HEK293 (cell line): ENCODE measurements around the gene OR52R1.

ENCODE experiments used
- CTCF ChIA-PET: fragments of 350-600 bp; formaldehyde crosslinking; extraction: SDS; loops from one replicate; lab custom pipeline; 2021; ENCODE audit warnings: antibody characterized with exemption; lab: Yijun Ruan, JAX
- POLR2A ChIA-PET: fragments of 300-600 bp; formaldehyde crosslinking; extraction: SDS; loops from one replicate; lab custom pipeline; 2020; ENCODE audit warnings: antibody characterized with exemption, inconsistent platforms; lab: Yijun Ruan, JAX
- H3K27ac ChIP-seq: fragments of 200-500 bp; sonication (Bioruptor generic); 2 replicates; pipeline ENCODE4 v1.5.1; 2014; ENCODE audit warnings: low read depth, low read length, control low read depth, inconsistent platforms; ENCODE audit errors: extremely low read depth
- H3K36me3 ChIP-seq, 2 experiments: fragments of 200-500 bp in 1 of 2; sonication (Bioruptor generic) in 1 of 2; 1 replicate in 1 of 2; 2 replicates in 1 of 2; pipeline ENCODE4 v1.5.1; 2014 to 2017; ENCODE audit warnings: inconsistent platforms in 2 of 2, low read length in 2 of 2; ENCODE audit not compliant: control insufficient read depth in 2 of 2, insufficient read depth in 1 of 2
- H3K4me1 ChIP-seq: fragments of 200-500 bp; sonication (Bioruptor generic); 2 replicates; pipeline ENCODE4 v1.5.1; 2014; ENCODE audit warnings: mild to moderate bottlenecking, low read length, inconsistent platforms; ENCODE audit not compliant: control insufficient read depth, insufficient read depth
- H3K4me3 ChIP-seq: 2 replicates; pipeline ENCODE4 v1.5.1; 2011; ENCODE audit warnings: low read depth, mild to moderate bottlenecking, control low read depth, low read length, moderate library complexity
- H3K9me3 ChIP-seq: fragments of 200-500 bp; sonication (Bioruptor generic); 2 replicates; pipeline ENCODE4 v1.5.1; 2014; ENCODE audit warnings: low read depth, low read length, inconsistent platforms; ENCODE audit not compliant: control insufficient read depth, insufficient read depth
- BCL6B ChIP-seq: fragments of 450-650 bp; formaldehyde crosslinking; IDR thresholded peaks from 2 replicates; pipeline ENCODE4 v1.5.1; 2017; ENCODE audit warnings: missing biosample characterization, missing genetic modification characterization
- IKZF3 ChIP-seq: fragments of 450-650 bp; IDR thresholded peaks from 2 replicates; pipeline ENCODE4 v1.5.0; 2018; ENCODE audit warnings: missing biosample characterization, mild to moderate bottlenecking, missing genetic modification characterization, moderate library complexity
- ZBTB10 ChIP-seq: fragments of 450-650 bp; formaldehyde crosslinking; IDR thresholded peaks from 2 replicates; pipeline ENCODE4 v1.5.1; 2016; ENCODE audit warnings: missing biosample characterization, missing genetic modification characterization
- ZBTB17 ChIP-seq: fragments of 450-650 bp; formaldehyde crosslinking; IDR thresholded peaks from 2 replicates; pipeline ENCODE4 v1.5.1; 2016; ENCODE audit warnings: missing biosample characterization, missing genetic modification characterization
- ZNF157 ChIP-seq: fragments of 450-650 bp; formaldehyde crosslinking; IDR thresholded peaks from 2 replicates; pipeline ENCODE4 v1.5.1; 2016; ENCODE audit warnings: missing biosample characterization, missing genetic modification characterization
- ZNF341 ChIP-seq: fragments of 450-650 bp; formaldehyde crosslinking; IDR thresholded peaks from 2 replicates; pipeline ENCODE4; 2016; ENCODE audit warnings: low read depth, missing biosample characterization, missing genetic modification characterization
- ZNF449 ChIP-seq: fragments of 450-650 bp; formaldehyde crosslinking; IDR thresholded peaks from 2 replicates; pipeline ENCODE4 v1.5.1; 2017; ENCODE audit warnings: missing biosample characterization, mild to moderate bottlenecking, missing genetic modification characterization, moderate library complexity
- ZNF513 ChIP-seq: fragments of 450-650 bp; IDR thresholded peaks from 2 replicates; pipeline ENCODE4 v1.5.1; 2018; ENCODE audit warnings: missing biosample characterization, missing genetic modification characterization
- ZNF514 ChIP-seq: fragments of 450-650 bp; formaldehyde crosslinking; IDR thresholded peaks from 2 replicates; pipeline ENCODE4 v1.5.1; 2016; ENCODE audit warnings: missing biosample characterization, missing genetic modification characterization
- ZNF621 ChIP-seq: fragments of 450-650 bp; formaldehyde crosslinking; IDR thresholded peaks from 2 replicates; pipeline ENCODE4 v1.5.1; 2017; ENCODE audit warnings: missing biosample characterization, missing genetic modification characterization
- ZNF830 ChIP-seq: fragments of 450-650 bp; IDR thresholded peaks from 2 replicates; pipeline ENCODE4 v1.5.0; 2018; ENCODE audit warnings: missing biosample characterization, missing genetic modification characterization, low read depth, mild to moderate bottlenecking, moderate library complexity
- ZNF843 ChIP-seq: fragments of 450-650 bp; formaldehyde crosslinking; IDR thresholded peaks from 2 replicates; pipeline ENCODE4 v1.5.1; 2016; ENCODE audit warnings: missing biosample characterization, missing genetic modification characterization
- ZSCAN30 ChIP-seq: fragments of 450-650 bp; IDR thresholded peaks from 2 replicates; pipeline ENCODE4 v1.5.1; 2018; ENCODE audit warnings: missing biosample characterization, mild to moderate bottlenecking, missing genetic modification characterization, moderate library complexity
- TF ChIP-seq, protein P1 (sequence below): fragments of 450-650 bp; formaldehyde crosslinking; IDR thresholded peaks from 2 replicates; pipeline ENCODE4 v1.5.1; 2016; ENCODE audit warnings: missing biosample characterization, missing genetic modification characterization, borderline replicate concordance
- TF ChIP-seq, protein P2 (sequence below): fragments of 450-650 bp; formaldehyde crosslinking; IDR thresholded peaks from 2 replicates; pipeline ENCODE4 v1.5.1; 2016; ENCODE audit warnings: missing biosample characterization, missing genetic modification characterization, low read depth
- TF ChIP-seq, protein P3 (sequence below): fragments of 450-650 bp; formaldehyde crosslinking; IDR thresholded peaks from 2 replicates; pipeline ENCODE4 v1.5.1; 2016; ENCODE audit warnings: missing biosample characterization, missing genetic modification characterization

OR52R1 gene

DNA sequence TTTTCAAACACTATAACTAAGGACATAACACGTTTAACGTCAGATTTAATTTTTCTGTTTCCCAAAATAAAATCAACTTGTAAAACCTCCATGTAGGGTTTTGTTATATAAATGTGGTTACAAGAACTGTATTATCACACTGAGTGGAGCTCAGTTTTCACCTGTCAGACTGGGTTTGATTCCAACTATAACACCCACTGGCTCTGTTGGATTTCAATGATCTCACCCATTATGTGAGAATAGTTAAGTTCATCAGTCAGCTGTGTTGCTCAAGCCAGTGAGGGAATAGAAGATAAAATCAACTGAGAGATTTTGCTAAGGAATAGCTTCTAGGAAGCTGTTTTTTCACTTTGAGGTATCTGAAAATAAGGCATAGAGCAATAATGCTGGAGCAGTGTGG, 5.1 kb upstream of the OR52R1 start (continued):
- TF ChIP-seq, protein P1, sequence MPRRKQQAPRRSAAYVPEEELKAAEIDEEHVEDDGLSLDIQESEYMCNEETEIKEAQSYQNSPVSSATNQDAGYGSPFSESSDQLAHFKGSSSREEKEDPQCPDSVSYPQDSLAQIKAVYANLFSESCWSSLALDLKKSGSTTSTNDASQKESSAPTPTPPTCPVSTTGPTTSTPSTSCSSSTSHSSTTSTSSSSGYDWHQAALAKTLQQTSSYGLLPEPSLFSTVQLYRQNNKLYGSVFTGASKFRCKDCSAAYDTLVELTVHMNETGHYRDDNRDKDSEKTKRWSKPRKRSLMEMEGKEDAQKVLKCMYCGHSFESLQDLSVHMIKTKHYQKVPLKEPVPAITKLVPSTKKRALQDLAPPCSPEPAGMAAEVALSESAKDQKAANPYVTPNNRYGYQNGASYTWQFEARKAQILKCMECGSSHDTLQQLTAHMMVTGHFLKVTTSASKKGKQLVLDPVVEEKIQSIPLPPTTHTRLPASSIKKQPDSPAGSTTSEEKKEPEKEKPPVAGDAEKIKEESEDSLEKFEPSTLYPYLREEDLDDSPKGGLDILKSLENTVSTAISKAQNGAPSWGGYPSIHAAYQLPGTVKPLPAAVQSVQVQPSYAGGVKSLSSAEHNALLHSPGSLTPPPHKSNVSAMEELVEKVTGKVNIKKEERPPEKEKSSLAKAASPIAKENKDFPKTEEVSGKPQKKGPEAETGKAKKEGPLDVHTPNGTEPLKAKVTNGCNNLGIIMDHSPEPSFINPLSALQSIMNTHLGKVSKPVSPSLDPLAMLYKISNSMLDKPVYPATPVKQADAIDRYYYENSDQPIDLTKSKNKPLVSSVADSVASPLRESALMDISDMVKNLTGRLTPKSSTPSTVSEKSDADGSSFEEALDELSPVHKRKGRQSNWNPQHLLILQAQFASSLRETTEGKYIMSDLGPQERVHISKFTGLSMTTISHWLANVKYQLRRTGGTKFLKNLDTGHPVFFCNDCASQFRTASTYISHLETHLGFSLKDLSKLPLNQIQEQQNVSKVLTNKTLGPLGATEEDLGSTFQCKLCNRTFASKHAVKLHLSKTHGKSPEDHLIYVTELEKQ (tag by site-specific recombination): no peak
- no peak for TF ChIP-seq BCL6B (tag by site-specific recombination)
- TF ChIP-seq ZBTB17 (tag by site-specific recombination): no peak
- no peak for TF ChIP-seq ZBTB10
- TF ChIP-seq ZNF513 (tag by site-specific recombination): no peak
- TF ChIP-seq ZSCAN30 (tag by site-specific recombination): no peak
- TF ChIP-seq, protein P2, sequence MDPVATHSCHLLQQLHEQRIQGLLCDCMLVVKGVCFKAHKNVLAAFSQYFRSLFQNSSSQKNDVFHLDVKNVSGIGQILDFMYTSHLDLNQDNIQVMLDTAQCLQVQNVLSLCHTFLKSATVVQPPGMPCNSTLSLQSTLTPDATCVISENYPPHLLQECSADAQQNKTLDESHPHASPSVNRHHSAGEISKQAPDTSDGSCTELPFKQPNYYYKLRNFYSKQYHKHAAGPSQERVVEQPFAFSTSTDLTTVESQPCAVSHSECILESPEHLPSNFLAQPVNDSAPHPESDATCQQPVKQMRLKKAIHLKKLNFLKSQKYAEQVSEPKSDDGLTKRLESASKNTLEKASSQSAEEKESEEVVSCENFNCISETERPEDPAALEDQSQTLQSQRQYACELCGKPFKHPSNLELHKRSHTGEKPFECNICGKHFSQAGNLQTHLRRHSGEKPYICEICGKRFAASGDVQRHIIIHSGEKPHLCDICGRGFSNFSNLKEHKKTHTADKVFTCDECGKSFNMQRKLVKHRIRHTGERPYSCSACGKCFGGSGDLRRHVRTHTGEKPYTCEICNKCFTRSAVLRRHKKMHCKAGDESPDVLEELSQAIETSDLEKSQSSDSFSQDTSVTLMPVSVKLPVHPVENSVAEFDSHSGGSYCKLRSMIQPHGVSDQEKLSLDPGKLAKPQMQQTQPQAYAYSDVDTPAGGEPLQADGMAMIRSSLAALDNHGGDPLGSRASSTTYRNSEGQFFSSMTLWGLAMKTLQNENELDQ (tag by site-specific recombination): no peak
- no peak for TF ChIP-seq ZNF514 (tag by site-specific recombination)

- ChIA-PET POLR2A (no interaction called here), CTCF (no interaction called here)
- Histone ChIP-seq H3K4me3 (no peak overlapping the region), H3K4me1 (no peaks in the 10 kb centered on the region), H3K9me3 (no peaks in the 10 kb centered on the region), H3K36me3 (no peaks in the 10 kb centered on the region), H3K27ac (no peak overlapping the region)
- TF ChIP-seq IKZF3: no peak
- no peak for TF ChIP-seq ZNF830 (tag by site-specific recombination)
- TF ChIP-seq, protein P3, sequence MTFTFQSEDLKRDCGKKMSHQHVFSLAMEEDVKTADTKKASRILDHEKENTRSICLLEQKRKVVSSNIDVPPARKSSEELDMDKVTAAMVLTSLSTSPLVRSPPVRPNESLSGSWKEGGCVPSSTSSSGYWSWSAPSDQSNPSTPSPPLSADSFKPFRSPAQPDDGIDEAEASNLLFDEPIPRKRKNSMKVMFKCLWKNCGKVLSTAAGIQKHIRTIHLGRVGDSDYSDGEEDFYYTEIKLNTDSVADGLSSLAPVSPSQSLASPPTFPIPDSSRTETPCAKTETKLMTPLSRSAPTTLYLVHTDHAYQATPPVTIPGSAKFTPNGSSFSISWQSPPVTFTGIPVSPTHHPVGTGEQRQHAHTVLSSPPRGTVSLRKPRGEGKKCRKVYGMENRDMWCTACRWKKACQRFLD (tag by site-specific recombination): no peak
- no peak for TF ChIP-seq ZNF157 (tag by site-specific recombination)
- TF ChIP-seq ZNF843 (tag by site-specific recombination): no peak
- TF ChIP-seq ZNF621 (tag by site-specific recombination): no peak
- no peak for TF ChIP-seq ZNF341
- no peak for TF ChIP-seq ZNF449 (tag by site-specific recombination)
Measured at GRCh38 chr11:4808476-4808875, 4.3 kb upstream of the OR52R1 start.
